NAMALWA (cell line): ENCODE data around the gene PTPRD.
"Not testable (repeated sequence)": the region's sequence is repeated elsewhere in the genome, so short reads cannot be mapped to it uniquely, and the experiment has no call there.

Source experiments
- DNase-seq: peaks from one replicate; pipeline ENCODE4 v3.0.0-alpha.2; 2015; ENCODE audit warnings: low spot score

Gene PTPRD

DNA sequence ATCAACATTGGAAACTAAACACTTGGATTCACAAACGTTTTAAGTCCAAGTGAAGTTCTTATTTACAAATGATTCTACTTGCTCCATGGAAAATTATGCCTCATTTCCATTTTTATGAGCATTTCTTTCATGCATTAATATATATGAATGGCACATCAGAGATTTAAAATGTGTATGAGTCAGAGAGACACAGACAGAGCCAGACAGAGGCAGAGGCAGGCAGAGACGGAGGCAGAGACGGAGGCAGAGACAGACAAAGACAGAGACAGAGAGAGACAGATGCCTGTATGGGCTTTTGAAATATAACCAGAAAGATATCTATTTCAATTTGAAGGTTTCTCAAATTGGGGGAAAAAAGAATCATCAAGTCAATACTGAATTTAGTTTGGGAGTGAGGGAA is 649.0 kb downstream of the PTPRD start:
- DNase-seq = no peak

GRCh38 chr9:9961934-9962333 is 650.9 kb downstream of the PTPRD start:
- DNase-seq = no peak

- DNase-seq = no peak
These were observed 651.3 kb downstream of the PTPRD start for GRCh38 chr9:9961487-9961886.

GRCh38 chr9:9951556-9952160 is 661.1 kb downstream of the PTPRD start:
- DNase-seq = no peak

DNA sequence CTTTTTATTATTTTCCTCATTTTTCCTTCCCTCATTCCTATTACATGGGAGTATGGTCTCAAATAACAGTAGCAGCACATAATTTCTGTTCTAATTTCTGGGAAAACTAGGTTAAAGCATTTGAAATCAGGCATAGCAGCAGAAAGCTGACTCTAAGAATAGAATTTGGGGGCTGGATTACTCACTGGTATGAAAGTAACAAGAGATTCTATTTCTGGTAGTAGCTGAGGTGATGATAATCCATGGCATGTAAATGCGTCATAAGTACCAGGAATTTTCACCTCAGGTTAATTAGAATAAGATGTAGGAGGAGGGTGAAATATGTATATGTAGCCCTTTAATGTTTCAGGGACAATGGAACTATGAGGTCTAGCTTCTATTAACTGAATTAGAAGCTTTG is 662.0 kb downstream of the PTPRD start:
- no peak for DNase-seq

DNA sequence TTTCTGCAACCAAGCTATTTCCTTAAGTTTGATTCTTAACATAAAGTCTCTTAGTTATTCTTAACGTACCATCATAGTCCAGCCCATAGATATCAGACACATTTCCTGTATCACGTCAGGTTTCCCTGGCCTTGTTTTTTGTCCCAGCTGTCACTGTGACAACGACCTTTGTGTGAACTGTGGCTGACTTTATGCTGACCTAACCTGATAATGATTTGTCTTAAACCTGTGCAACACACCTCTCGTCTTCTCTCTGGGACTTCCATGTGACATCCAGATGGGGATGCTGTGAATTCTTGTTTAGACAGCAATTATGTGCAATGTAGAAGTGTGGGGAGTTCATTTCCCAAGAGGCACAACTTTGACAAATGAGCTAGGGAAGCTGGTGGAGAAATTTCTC is 662.8 kb downstream of the PTPRD start:
- DNase-seq = no peak

DNA sequence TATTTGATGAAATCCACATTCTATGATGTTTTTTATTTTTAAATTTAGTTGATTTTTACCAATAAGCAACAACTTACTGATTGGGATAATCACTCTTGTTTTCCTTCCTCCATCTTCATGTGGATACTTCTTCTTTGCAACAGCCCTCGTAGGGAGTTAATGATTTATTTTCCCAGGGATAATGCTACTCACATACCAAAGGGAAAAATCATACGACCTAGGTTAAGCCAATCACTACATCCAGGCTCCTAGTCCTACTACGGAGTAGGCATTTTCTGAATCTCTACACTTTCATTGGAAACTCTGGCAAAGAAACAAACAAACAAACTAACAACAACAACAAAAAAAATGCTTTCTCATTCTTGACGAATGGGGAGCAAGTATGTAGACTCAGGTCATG is 663.4 kb downstream of the PTPRD start:
- no peak for DNase-seq

GRCh38 chr9:9945966-9946365 is 666.8 kb downstream of the PTPRD start:
- DNase-seq = no peak

GRCh38 chr9:9942764-9943424 is 669.9 kb downstream of the PTPRD start:
- peak; percentile 81 for DNase-seq

DNA sequence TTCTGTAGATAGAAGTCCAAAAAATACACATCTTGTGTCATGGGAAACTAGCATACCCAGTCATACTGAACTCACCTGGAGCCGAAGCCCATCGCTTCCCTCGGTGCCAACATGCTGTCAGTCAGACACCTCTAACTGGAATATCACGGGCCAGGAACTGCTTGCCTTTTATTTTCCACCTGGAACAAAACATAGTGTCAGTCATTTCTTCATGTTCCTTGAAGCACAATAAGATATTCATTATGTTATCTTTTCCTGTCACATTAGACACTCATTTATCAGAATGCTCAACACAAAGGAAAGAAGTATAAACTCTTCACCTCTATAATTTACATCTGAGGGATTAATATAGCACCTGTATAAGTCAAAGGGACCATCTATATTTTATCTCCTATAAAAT is 674.4 kb downstream of the PTPRD start:
- DNase-seq = no peak

GRCh38 chr9:9931464-9931863 is 681.3 kb downstream of the PTPRD start:
- not testable (repeated sequence) for DNase-seq

DNA sequence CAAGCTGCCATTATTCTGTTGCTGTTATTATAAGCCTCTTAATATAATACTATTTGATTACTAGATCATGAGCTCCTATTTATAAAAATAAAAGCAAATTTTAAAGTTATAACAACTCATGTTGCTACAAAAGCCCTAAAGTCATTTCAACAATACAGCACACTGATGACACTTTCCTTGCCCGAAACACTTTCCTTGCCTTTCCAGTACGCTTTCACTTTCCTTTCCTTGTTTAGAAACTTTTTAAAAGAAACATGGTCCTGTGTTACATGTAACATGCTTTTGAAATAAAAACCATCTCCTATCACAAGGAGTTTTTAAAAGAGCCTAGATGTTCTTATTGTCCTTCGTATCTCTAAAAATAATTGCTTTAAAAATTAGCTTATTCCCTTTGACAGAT is 688.4 kb downstream of the PTPRD start:
- no peak for DNase-seq

- no peak for DNase-seq
These were observed 691.0 kb downstream of the PTPRD start for GRCh38 chr9:9921805-9922204.

DNA sequence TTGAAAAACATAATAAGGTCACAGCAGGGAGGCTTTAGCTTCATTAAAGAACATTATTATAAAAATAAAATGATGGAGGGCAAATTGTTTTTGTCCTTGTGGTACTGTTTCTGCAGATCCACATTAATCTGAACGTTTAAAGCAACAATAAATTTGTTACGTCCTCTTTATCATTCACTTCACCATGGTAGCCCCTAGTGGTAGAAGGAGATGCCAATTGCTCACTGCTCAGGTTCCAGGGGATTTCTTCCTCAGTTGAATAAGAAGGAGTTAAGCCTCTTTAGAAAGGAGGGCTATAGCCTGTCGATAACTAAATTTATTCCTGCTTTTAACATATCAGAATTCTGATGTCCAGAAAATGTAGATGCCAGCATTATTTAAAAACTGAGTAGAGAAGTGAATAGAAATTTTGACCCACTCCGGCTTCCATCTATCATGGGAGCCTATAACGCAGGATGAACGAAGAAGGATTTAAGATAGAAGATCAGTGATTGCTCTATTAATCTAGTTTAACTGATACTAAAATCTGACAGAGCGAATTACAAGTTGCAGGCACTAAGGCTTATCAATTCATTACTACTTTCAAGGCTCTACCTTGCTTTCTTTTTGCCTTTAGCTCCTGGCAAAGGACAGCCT is 692.3 kb downstream of the PTPRD start:
- peak; percentile 27 for DNase-seq

GRCh38 chr9:9919174-9919775 is 693.5 kb downstream of the PTPRD start:
- DNase-seq = no peak

- no peak for DNase-seq
These were observed 695.4 kb downstream of the PTPRD start for GRCh38 chr9:9917400-9917799.

GRCh38 chr9:9914174-9914573 is 698.6 kb downstream of the PTPRD start:
- DNase-seq = no peak

DNA sequence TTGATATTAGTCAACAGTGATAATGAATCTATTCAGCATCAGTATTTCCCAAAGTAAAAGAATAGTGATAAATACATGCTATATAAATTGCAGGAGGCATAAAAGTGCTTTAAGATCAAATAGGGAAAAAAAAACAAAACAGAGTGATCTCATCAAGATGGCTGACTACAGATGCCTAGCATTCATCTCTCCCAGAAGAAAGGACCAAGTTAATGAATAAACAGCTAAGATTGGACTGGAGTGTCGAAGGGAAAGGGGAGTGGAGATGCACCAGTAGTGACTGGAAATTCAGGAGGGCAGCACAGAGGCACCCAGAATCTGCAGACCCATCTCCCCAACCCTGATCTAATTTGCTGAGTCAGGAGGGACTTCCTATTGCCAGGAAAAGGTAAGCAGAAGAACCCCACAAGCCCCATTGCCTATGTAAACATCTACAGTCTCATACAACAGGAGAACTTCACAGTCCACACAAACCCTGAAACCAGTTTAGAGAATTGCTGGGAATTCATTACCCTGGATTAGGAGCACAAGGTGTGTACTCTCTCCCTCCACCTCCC is 699.4 kb downstream of the PTPRD start:
- DNase-seq = no peak

DNA sequence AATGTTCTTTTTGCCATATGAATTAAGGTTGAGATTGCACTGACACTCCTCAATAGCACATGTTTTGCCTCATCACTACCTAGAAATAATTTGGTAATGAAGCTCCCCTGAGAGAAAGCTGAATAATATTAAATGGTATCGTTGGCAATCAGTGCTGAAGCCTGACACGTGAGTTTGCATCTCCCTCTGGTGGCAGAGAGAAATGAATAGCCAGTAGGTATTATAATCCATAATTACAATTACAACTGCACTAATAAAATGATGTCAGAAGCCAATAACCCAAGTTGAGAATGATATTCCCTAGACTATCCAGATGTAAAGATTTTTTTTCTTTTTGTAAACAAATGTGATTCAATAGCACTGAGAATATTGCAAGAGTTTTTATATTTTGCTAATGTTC is 700.3 kb downstream of the PTPRD start:
- DNase-seq = peak; percentile 61

DNA sequence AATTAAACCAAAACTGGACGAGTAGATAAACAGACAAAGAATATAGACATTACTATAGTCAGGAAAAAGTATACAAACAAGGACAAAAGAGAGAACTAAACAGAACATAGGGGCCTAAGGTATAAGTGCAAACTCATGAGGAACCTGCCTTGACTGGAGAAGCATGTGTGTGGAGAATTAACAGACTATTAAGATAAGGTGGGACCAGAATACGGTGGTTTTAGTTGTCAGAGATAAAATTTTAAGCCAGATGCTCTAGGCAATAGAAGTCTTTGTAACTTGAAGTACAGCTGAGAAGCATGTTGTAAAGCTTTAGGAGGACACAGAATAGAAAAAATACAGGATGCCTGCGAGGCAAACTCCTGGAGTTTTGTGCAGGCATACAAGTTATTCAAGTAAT is 707.1 kb downstream of the PTPRD start:
- no peak for DNase-seq

GRCh38 chr9:9904041-9904440 is 708.8 kb downstream of the PTPRD start:
- DNase-seq = no peak

DNA sequence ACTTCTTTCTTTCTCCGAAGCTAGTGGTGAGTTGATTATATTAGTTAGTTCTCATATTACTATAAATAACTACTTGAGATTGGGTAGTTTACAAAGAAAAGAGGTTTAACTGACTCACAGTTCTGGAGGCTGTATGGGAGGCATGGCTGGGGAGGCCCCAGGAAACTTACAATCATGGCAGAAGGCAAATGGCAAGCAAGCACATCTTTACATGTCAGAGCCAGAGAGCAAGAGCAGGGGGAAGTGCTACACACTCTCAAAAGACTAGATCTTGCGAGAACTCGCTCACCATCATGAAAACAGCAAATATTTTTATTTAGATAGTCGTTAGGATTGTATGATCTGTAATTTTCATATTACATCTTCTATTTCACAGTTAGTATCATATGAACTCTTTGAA is 711.2 kb downstream of the PTPRD start:
- DNase-seq = no peak

DNA sequence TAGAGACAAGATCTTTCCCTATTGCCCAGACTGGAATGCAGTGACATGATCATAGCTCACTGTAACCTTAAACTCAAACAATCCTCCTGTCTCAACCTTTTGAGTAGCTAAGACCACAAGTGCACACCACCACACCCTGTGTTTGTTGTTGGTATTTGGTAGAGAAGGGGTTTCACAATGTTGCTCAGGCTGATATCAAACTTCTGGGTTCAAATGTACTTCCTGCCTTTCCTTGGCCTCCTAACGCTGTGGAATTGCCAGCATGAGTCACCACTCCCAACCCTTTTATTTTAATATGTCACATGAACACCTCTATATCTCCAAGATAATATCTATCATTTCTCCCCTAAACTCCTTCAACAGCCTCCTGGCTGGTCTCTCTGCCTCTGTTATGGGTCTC is 719.0 kb downstream of the PTPRD start:
- no peak for DNase-seq
